Endodermal cell (in vitro differentiated cells): ENCODE measurements around the gene BTBD19. TPM values are rescaled to one million over a fixed set of nuclear protein-coding genes. Genes with fewer than 3 reads are reported as not detected.
A peak's percentile ranks its signal among the peaks of the same experiment; 100 is the strongest.

Experiments
- DNase-seq: peaks from one replicate; pipeline ENCODE4 v3.0.0-alpha.2; 2017
- H3K27ac ChIP-seq: 2 replicates; pipeline ENCODE4 v1.5.1; 2013; ENCODE audit warnings: mild to moderate bottlenecking, low read depth, low read length, moderate library complexity
- H3K27me3 ChIP-seq: 2 replicates; pipeline ENCODE4 v1.6.1; 2013; ENCODE audit warnings: mild to moderate bottlenecking, low read length, moderate library complexity; ENCODE audit not compliant: insufficient read depth, control insufficient read depth, poor library complexity, severe bottlenecking
- H3K36me3 ChIP-seq: 2 replicates; pipeline ENCODE4 v1.7.0; 2013; ENCODE audit warnings: mild to moderate bottlenecking, low read length, moderate library complexity; ENCODE audit not compliant: control insufficient read depth, insufficient read depth
- H3K4me1 ChIP-seq: one replicate; pipeline ENCODE4 v1.7.0; 2013; ENCODE audit warnings: low read length; ENCODE audit not compliant: control insufficient read depth, insufficient read depth
- H3K4me3 ChIP-seq: 2 replicates; pipeline ENCODE4 v1.5.1; 2013; ENCODE audit warnings: mild to moderate bottlenecking, low read length, moderate library complexity
- H3K9ac ChIP-seq: 2 replicates; pipeline ENCODE4 v1.6.1; 2013; ENCODE audit warnings: mild to moderate bottlenecking, low read length, moderate library complexity; ENCODE audit not compliant: poor library complexity, severe bottlenecking; ENCODE audit errors: extremely low read depth
- H3K9me3 ChIP-seq: 2 replicates; pipeline ENCODE4 v1.6.1; 2013; ENCODE audit warnings: mild to moderate bottlenecking, low read length, moderate library complexity; ENCODE audit not compliant: control insufficient read depth
- H3K27ac Mint-ChIP-seq: 2 replicates; pipeline ENCODE4 v1.8.0; 2020; ENCODE audit warnings: mixed read lengths
- H3K27me3 Mint-ChIP-seq: 2 replicates; pipeline ENCODE4 v1.8.0; 2021; ENCODE audit warnings: mild to moderate bottlenecking, mixed read lengths; ENCODE audit not compliant: insufficient read depth
- H3K36me3 Mint-ChIP-seq: 2 replicates; pipeline ENCODE4 v1.8.0; 2020; ENCODE audit warnings: low read depth, mixed read lengths
- H3K4me1 Mint-ChIP-seq: 2 replicates; pipeline ENCODE4 v1.8.0; 2020; ENCODE audit warnings: mixed read lengths
- H3K4me3 Mint-ChIP-seq: 2 replicates; pipeline ENCODE4 v1.8.0; 2020; ENCODE audit warnings: mild to moderate bottlenecking, moderate library complexity, mixed read lengths
- H3K9me3 Mint-ChIP-seq: 2 replicates; pipeline ENCODE4 v1.8.0; 2020; ENCODE audit warnings: mild to moderate bottlenecking, mixed read lengths
- WGBS, 2 experiments: methylation state at CpG; one replicate each; pipeline versions ENCODE4 v1.1.5 to v1.1.7; 2013; ENCODE audit warnings: missing lambda C conversion rate in 2 of 2, mixed read lengths in 1 of 2; ENCODE audit not compliant: insufficient coverage in 1 of 2, insufficient read length in 1 of 2; 5-methylcytosine and 5-hydroxymethylcytosine counted together
- total RNA-seq, 2 donors: library from RNA; stranded (reverse); fragmentation: NEBNext Ultra II Directional in 1 of 2; extraction: Animal tissue kit (Norgen Biotek cat#: 25700) in 1 of 2; gene quantifications; 2 replicates in 1 of 2; 3 replicates in 1 of 2; pipeline ENCODE4 v1.2.1, GENCODE V29; 2021
- TF ChIP-seq, protein P1 (sequence below): fragments of 200-600 bp; sonication (generic); conservative IDR thresholded peaks from 2 replicates; pipeline ENCODE4 v1.5.0; 2021; ENCODE audit warnings: antibody characterized with exemption, mild to moderate bottlenecking

The BTBD19 gene
- total RNA-seq, 2 donors from 2014 or later, result 7.4 to 7.9 TPM

DNA sequence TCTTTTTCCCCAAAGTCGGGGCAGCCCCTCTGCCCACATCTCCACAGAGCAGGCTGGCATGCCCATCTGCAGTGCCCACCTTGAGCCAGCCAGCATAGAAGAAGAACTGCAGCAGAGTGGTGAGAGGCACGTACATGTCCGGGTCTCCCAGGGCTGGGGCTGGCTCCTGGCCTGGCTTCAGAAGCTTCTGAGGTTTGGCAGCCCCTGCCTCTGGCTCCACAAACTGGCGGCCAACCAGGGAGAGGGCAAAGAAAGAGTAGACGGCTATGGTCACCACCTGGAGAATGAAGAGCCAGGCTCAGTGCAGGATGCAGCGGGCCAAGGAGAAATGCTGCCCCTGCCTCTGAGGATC, 23.3 kb upstream of the BTBD19 start:
- 90 to 92% methylated on average over 2 to 6 of the region's 6 CpGs for WGBS, 2 experiments

DNA sequence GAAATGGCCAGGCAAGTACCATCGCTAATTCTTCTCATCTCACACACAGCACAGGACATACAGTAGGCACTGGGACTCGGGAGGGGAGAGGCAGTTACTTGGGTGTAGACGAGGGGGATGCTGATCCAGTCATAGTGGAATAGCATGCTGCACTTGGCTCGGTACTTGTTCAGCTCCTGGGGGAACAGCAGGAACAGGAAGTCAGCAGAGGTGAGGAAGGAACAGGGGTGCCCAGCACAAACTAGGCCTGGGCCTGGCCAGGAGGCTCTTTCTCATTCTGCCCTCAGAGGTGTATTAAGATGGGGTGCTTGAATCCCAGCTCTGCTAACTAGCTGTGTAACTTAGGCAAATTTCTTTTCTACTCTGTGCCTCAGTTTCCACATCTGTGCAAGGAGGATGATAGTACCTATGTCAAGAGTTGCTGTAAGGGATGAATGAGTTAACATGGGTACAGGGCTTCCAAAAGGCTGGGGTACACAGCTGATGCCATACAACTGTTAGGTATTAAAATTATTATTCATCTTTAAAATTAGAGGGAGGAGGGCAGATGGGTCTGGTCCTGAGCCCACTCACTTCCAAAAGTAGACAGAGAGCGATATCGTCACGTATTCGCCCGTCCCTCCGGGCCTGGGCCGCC, 22.7 kb upstream of the BTBD19 start:
- 0 to 36% methylated on average over 1 to 10 of the region's 11 CpGs for WGBS, 2 experiments
- no peaks in the 10 kb centered on the region for H3K9me3 ChIP-seq
- no peak overlapping the region for H3K9ac ChIP-seq

More for the DNA sequence above, 23.3 kb upstream of the BTBD19 start:
- Mint-ChIP-seq H3K4me1 (peaks cover 9% of the 10 kb centered on the region), H3K9me3 (no peaks in the 10 kb centered on the region), H3K4me3 (peak overlapping the region; percentile 50), H3K36me3 (peaks cover 15% of the 10 kb centered on the region), H3K27me3 (peaks cover 10% of the 10 kb centered on the region), H3K27ac (no peak overlapping the region)
- peaks cover 5% of the 10 kb centered on the region for H3K4me1 ChIP-seq
- no peak overlapping the region for H3K9ac ChIP-seq
- H3K27ac ChIP-seq, result no peak overlapping the region
- peak; percentile 49 for DNase-seq
- H3K9me3 ChIP-seq, result no peaks in the 10 kb centered on the region
- H3K27me3 ChIP-seq, result peaks cover 20% of the 10 kb centered on the region
- TF ChIP-seq, protein P1, sequence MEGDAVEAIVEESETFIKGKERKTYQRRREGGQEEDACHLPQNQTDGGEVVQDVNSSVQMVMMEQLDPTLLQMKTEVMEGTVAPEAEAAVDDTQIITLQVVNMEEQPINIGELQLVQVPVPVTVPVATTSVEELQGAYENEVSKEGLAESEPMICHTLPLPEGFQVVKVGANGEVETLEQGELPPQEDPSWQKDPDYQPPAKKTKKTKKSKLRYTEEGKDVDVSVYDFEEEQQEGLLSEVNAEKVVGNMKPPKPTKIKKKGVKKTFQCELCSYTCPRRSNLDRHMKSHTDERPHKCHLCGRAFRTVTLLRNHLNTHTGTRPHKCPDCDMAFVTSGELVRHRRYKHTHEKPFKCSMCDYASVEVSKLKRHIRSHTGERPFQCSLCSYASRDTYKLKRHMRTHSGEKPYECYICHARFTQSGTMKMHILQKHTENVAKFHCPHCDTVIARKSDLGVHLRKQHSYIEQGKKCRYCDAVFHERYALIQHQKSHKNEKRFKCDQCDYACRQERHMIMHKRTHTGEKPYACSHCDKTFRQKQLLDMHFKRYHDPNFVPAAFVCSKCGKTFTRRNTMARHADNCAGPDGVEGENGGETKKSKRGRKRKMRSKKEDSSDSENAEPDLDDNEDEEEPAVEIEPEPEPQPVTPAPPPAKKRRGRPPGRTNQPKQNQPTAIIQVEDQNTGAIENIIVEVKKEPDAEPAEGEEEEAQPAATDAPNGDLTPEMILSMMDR, result no peak
- no peaks in the 10 kb centered on the region for H3K36me3 ChIP-seq
- H3K4me3 ChIP-seq, result no peak overlapping the region

DNA sequence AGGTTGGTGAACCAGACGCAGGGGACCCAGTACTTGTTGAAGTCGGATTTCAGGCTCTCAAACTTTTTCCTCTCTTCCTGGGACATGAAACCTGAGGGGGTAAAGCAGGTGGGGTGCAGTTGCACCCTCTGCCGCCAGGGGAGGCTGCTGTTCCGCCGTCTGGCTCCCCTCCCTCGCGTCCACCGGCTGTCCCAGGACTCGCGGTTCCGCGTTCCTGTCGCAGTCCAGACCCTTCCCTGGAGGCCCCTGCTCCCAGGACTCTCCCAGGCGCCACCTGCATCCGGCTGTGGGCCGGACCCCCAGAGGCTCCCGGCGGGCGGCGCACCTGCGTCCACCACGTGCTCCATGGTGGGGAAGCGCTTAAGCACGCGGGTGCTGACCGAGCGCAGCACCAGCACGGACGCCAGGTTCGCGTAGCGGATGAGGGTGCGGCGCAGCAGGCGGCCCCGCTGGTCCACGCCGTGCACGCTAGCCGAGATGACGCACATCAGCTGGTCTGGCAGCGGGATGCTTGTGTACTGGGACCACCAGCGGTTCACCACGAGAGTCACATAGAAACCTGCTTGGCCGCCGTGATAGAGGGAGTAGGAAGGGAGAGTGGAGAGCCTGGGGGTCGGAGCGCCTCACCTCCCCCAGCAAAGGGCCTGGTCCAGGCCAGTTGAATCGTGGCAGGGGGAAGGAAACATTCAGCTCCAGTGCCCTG, 22.0 kb upstream of the BTBD19 start:
- H3K9ac ChIP-seq, result no peak overlapping the region
- WGBS, 2 experiments, result 12 to 21% methylated on average over 32 to 49 of the region's 49 CpGs
- peak overlapping the region; percentile 50 for H3K4me3 Mint-ChIP-seq
- no peak overlapping the region for H3K27ac ChIP-seq
- peaks cover 5% of the 10 kb centered on the region for H3K4me1 ChIP-seq
- no peaks in the 10 kb centered on the region for H3K36me3 ChIP-seq
- peaks cover 12% of the 10 kb centered on the region for H3K4me1 Mint-ChIP-seq
- peak; percentile 95 for DNase-seq
- H3K27ac Mint-ChIP-seq, result peak overlapping the region; percentile 50
- TF ChIP-seq, protein P1, result peak; percentile 99
- peaks cover 20% of the 10 kb centered on the region for H3K27me3 ChIP-seq
- H3K27me3 Mint-ChIP-seq, result peaks cover 10% of the 10 kb centered on the region
- no peaks in the 10 kb centered on the region for H3K9me3 Mint-ChIP-seq
- peaks cover 6% of the 10 kb centered on the region for H3K36me3 Mint-ChIP-seq
- peak overlapping the region; percentile 66 for H3K4me3 ChIP-seq
- H3K9me3 ChIP-seq, result no peaks in the 10 kb centered on the region

More for the DNA sequence above, 22.7 kb upstream of the BTBD19 start:
- H3K27me3 ChIP-seq, result peaks cover 20% of the 10 kb centered on the region
- no peak overlapping the region for H3K27ac ChIP-seq
- no peak overlapping the region for H3K27ac Mint-ChIP-seq
- no peaks in the 10 kb centered on the region for H3K9me3 Mint-ChIP-seq
- H3K4me1 Mint-ChIP-seq, result peaks cover 9% of the 10 kb centered on the region
- H3K4me3 Mint-ChIP-seq, result peak overlapping the region; percentile 50
- TF ChIP-seq, protein P1, result no peak
- peaks cover 9% of the 10 kb centered on the region for H3K36me3 Mint-ChIP-seq
- H3K4me3 ChIP-seq, result peak overlapping the region; percentile 66
- H3K27me3 Mint-ChIP-seq, result peaks cover 10% of the 10 kb centered on the region
- no peaks in the 10 kb centered on the region for H3K36me3 ChIP-seq
- peaks cover 5% of the 10 kb centered on the region for H3K4me1 ChIP-seq
- peak; percentile 47 for DNase-seq
